HepG2 (cell line): ENCODE measurements around the gene MYO18A. TPM values are rescaled to one million over a fixed set of nuclear protein-coding genes. Genes with fewer than 3 reads are reported as not detected.

Experiments
- EED ChIP-seq: sonication (generic); formaldehyde crosslinking; IDR thresholded peaks from 2 replicates; pipeline ENCODE4 v1.5.0; 2020; ENCODE audit warnings: mild to moderate bottlenecking, missing genetic modification reagents
- GABPA ChIP-seq, 2 experiments: IDR thresholded peaks; 2 replicates each; pipeline ENCODE4 v1.6.1; 2011 to 2016; ENCODE audit warnings: low read depth in 2 of 2, low read length in 1 of 2, missing biosample characterization in 1 of 2, missing genetic modification characterization in 1 of 2
- GZF1 ChIP-seq: sonication (generic); formaldehyde crosslinking; IDR thresholded peaks from 2 replicates; pipeline ENCODE4 v1.5.1; 2020; ENCODE audit warnings: mild to moderate bottlenecking, missing genetic modification reagents
- HNF4A ChIP-seq: sonication (generic); formaldehyde crosslinking; IDR thresholded peaks from 2 replicates; pipeline ENCODE4 v1.4.0; 2020; ENCODE audit warnings: missing genetic modification reagents
- HNRNPL ChIP-seq: fragments of 200-400 bp; formaldehyde crosslinking; IDR thresholded peaks from 2 replicates; pipeline ENCODE4 v1.6.1; 2017; ENCODE audit warnings: mild to moderate bottlenecking, low read depth, low read length
- NONO ChIP-seq, 2 experiments: fragments of 450-650 bp in 1 of 2; sonication (generic) in 1 of 2; formaldehyde crosslinking in 1 of 2; IDR thresholded peaks in 1 of 2; conservative IDR thresholded peaks in 1 of 2; 2 replicates each; pipeline versions ENCODE4 v1.6.1 to v1.8.0; 2017 to 2022; ENCODE audit warnings: mild to moderate bottlenecking in 1 of 2, missing genetic modification reagents in 1 of 2, moderate library complexity in 1 of 2
- SOX5 ChIP-seq: IDR thresholded peaks from 2 replicates; pipeline ENCODE4 v1.6.1; 2016; ENCODE audit warnings: borderline replicate concordance
- ZBTB20 ChIP-seq: sonication (generic); formaldehyde crosslinking; IDR thresholded peaks from 2 replicates; pipeline ENCODE4 v1.8.1; 2023; ENCODE audit warnings: missing genetic modification reagents, low read depth, mild to moderate bottlenecking, borderline replicate concordance
- ZEB1 ChIP-seq: IDR thresholded peaks from 2 replicates; pipeline ENCODE4 v1.6.1; 2012; ENCODE audit warnings: mild to moderate bottlenecking, low read depth, inconsistent platforms; ENCODE audit not compliant: insufficient replicate concordance
- ZNF703 ChIP-seq: sonication (generic); formaldehyde crosslinking; IDR thresholded peaks from 2 replicates; pipeline ENCODE4 v1.5.1; 2020; ENCODE audit warnings: missing genetic modification reagents, mild to moderate bottlenecking, moderate library complexity, borderline replicate concordance
- ZNF839 ChIP-seq: sonication (generic); formaldehyde crosslinking; IDR thresholded peaks from 2 replicates; pipeline ENCODE4 v1.4.0; 2020; ENCODE audit warnings: missing genetic modification reagents, mild to moderate bottlenecking, borderline replicate concordance
- polyA plus RNA-seq, 8 experiments: library from polyadenylated mRNA; depleted of rRNA in 3 of 8; stranded (reverse) in 7 of 8; unstranded in 1 of 8; fragments of >200 nt; fragmentation: Illumina TruSeq in 4 of 8; extraction: Trizol in 4 of 8; gene quantifications; 2 replicates each; pipeline versions ENCODE4 v1.2.1 to v1.2.3, GENCODE V29; 2011 to 2016; ENCODE audit warnings: low read depth in 4 of 8, missing spikeins in 1 of 8, mixed read lengths in 1 of 8; ENCODE audit not compliant: insufficient read depth in 1 of 8
- total RNA-seq, 5 experiments: library from RNA; depleted of rRNA; stranded (reverse); fragments of >200 nt; fragmentation: Illumina TruSeq; extraction: Trizol; gene quantifications; 2 replicates each; pipeline ENCODE4 v1.2.3, GENCODE V29; 2016; ENCODE audit warnings: low read depth in 1 of 5
- TF ChIP-seq, protein P1 (sequence below): IDR thresholded peaks from 2 replicates; pipeline ENCODE4 v1.4.0; 2020; ENCODE audit warnings: mild to moderate bottlenecking, missing genetic modification reagents
- TF ChIP-seq, protein P2 (sequence below): sonication (generic); formaldehyde crosslinking; IDR thresholded peaks from 2 replicates; pipeline ENCODE4 v1.4.0; 2020; ENCODE audit warnings: mild to moderate bottlenecking, missing genetic modification reagents, borderline replicate concordance
- TF ChIP-seq, protein P3 (sequence below): fragments of 450-650 bp; IDR thresholded peaks from 2 replicates; pipeline ENCODE4 v1.6.1; 2016

The MYO18A gene
- total and polyA plus RNA-seq, 2 of the 13 experiments (the other 11 are each of a cell fraction or from before 2014, with no cell fraction given) = 16.8 to 24.8 TPM

- TF ChIP-seq SOX5 = peak; percentile 92
- no peak for TF ChIP-seq ZNF703 (CRISPR knock-in tag)
- TF ChIP-seq, protein P1, sequence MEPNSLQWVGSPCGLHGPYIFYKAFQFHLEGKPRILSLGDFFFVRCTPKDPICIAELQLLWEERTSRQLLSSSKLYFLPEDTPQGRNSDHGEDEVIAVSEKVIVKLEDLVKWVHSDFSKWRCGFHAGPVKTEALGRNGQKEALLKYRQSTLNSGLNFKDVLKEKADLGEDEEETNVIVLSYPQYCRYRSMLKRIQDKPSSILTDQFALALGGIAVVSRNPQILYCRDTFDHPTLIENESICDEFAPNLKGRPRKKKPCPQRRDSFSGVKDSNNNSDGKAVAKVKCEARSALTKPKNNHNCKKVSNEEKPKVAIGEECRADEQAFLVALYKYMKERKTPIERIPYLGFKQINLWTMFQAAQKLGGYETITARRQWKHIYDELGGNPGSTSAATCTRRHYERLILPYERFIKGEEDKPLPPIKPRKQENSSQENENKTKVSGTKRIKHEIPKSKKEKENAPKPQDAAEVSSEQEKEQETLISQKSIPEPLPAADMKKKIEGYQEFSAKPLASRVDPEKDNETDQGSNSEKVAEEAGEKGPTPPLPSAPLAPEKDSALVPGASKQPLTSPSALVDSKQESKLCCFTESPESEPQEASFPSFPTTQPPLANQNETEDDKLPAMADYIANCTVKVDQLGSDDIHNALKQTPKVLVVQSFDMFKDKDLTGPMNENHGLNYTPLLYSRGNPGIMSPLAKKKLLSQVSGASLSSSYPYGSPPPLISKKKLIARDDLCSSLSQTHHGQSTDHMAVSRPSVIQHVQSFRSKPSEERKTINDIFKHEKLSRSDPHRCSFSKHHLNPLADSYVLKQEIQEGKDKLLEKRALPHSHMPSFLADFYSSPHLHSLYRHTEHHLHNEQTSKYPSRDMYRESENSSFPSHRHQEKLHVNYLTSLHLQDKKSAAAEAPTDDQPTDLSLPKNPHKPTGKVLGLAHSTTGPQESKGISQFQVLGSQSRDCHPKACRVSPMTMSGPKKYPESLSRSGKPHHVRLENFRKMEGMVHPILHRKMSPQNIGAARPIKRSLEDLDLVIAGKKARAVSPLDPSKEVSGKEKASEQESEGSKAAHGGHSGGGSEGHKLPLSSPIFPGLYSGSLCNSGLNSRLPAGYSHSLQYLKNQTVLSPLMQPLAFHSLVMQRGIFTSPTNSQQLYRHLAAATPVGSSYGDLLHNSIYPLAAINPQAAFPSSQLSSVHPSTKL = peak; percentile 59; the same call in 1 of the 2 replicates
- TF ChIP-seq ZEB1 = peak; percentile 64
- peak; percentile 95 for TF ChIP-seq HNF4A
- TF ChIP-seq, protein P2, sequence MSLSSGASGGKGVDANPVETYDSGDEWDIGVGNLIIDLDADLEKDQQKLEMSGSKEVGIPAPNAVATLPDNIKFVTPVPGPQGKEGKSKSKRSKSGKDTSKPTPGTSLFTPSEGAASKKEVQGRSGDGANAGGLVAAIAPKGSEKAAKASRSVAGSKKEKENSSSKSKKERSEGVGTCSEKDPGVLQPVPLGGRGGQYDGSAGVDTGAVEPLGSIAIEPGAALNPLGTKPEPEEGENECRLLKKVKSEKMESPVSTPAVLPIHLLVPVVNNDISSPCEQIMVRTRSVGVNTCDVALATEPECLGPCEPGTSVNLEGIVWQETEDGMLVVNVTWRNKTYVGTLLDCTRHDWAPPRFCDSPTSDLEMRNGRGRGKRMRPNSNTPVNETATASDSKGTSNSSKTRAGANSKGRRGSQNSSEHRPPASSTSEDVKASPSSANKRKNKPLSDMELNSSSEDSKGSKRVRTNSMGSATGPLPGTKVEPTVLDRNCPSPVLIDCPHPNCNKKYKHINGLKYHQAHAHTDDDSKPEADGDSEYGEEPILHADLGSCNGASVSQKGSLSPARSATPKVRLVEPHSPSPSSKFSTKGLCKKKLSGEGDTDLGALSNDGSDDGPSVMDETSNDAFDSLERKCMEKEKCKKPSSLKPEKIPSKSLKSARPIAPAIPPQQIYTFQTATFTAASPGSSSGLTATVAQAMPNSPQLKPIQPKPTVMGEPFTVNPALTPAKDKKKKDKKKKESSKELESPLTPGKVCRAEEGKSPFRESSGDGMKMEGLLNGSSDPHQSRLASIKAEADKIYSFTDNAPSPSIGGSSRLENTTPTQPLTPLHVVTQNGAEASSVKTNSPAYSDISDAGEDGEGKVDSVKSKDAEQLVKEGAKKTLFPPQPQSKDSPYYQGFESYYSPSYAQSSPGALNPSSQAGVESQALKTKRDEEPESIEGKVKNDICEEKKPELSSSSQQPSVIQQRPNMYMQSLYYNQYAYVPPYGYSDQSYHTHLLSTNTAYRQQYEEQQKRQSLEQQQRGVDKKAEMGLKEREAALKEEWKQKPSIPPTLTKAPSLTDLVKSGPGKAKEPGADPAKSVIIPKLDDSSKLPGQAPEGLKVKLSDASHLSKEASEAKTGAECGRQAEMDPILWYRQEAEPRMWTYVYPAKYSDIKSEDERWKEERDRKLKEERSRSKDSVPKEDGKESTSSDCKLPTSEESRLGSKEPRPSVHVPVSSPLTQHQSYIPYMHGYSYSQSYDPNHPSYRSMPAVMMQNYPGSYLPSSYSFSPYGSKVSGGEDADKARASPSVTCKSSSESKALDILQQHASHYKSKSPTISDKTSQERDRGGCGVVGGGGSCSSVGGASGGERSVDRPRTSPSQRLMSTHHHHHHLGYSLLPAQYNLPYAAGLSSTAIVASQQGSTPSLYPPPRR (CRISPR knock-in tag) = 0 out of 2 replicates have a peak, but pooled peaks have one; percentile 14
- 0 out of 2 replicates have a peak, but pooled peaks have one; percentile 23 for TF ChIP-seq ZBTB20 (CRISPR knock-in tag)
- TF ChIP-seq GABPA (IDR thresholded peaks at IDR 0.05; ENCODE audit: low read depth, low read length) = no peak
- TF ChIP-seq GABPA (CRISPR knock-in tag; IDR thresholded peaks at IDR 0.05; ENCODE audit: low read depth) = peak; percentile 44
- no peak for TF ChIP-seq NONO (IDR thresholded peaks at IDR 0.05)
- TF ChIP-seq NONO (CRISPR knock-in tag; conservative IDR thresholded peaks at IDR 0.05) = 0 out of 2 replicates have a peak, but pooled peaks have one; percentile 42
- peak; percentile 62; the same call in 1 of the 2 replicates for TF ChIP-seq ZNF839 (CRISPR knock-in tag)
- TF ChIP-seq EED (CRISPR knock-in tag) = peak; percentile 80
- TF ChIP-seq, protein P3, sequence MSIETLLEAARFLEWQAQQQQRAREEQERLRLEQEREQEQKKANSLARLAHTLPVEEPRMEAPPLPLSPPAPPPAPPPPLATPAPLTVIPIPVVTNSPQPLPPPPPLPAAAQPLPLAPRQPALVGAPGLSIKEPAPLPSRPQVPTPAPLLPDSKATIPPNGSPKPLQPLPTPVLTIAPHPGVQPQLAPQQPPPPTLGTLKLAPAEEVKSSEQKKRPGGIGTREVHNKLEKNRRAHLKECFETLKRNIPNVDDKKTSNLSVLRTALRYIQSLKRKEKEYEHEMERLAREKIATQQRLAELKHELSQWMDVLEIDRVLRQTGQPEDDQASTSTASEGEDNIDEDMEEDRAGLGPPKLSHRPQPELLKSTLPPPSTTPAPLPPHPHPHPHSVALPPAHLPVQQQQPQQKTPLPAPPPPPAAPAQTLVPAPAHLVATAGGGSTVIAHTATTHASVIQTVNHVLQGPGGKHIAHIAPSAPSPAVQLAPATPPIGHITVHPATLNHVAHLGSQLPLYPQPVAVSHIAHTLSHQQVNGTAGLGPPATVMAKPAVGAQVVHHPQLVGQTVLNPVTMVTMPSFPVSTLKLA = no peak
- TF ChIP-seq HNRNPL = peak; percentile 89; the same call in 1 of the 2 replicates
- TF ChIP-seq GZF1 (CRISPR knock-in tag) = peak; percentile 79
Observed at GRCh38 chr17:29042679-29043538, 137.3 kb downstream of the MYO18A start, which contains the start of gene PIPOX (continued).
